Effector memory CD8-positive, alpha-beta T cell (primary cell): Measurements from ENCODE around the gene ATP13A2.

Source experiments
- ATAC-seq: fragments of 150-1000 bp; cut with Tn5 transposase; replicated peaks from 2 replicates; pipeline ENCODE4 v1.10.0; 2021; ENCODE audit warnings: mild to moderate bottlenecking, moderate library complexity
- DNase-seq, 3 experiments: peaks; one replicate each; pipeline ENCODE4 v3.0.0; 2021
- H3K27ac Mint-ChIP-seq, 2 donors: one replicate each; pipeline ENCODE4 v1.8.0; 2022; ENCODE audit warnings: mild to moderate bottlenecking in 2 of 2, mixed read lengths in 2 of 2, moderate library complexity in 2 of 2
- H3K27me3 Mint-ChIP-seq, 2 donors: one replicate each; pipeline ENCODE4 v1.8.0; 2022; ENCODE audit warnings: mixed read lengths in 2 of 2
- H3K36me3 Mint-ChIP-seq: one replicate; pipeline ENCODE4 v1.8.0; 2022; ENCODE audit warnings: mild to moderate bottlenecking, moderate library complexity, mixed read lengths; ENCODE audit not compliant: insufficient read depth
- H3K4me1 Mint-ChIP-seq, 2 donors: one replicate each; pipeline ENCODE4 v1.8.0; 2022; ENCODE audit warnings: low read depth in 2 of 2, mixed read lengths in 2 of 2
- H3K4me3 Mint-ChIP-seq, 2 donors: one replicate each; pipeline ENCODE4 v1.8.0; 2022; ENCODE audit warnings: mild to moderate bottlenecking in 2 of 2, mixed read lengths in 2 of 2, moderate library complexity in 2 of 2
- H3K9me3 Mint-ChIP-seq, 2 donors: one replicate each; pipeline ENCODE4 v1.8.0; 2022; ENCODE audit warnings: mixed read lengths in 2 of 2

ATP13A2 gene

GRCh38 chr1:17005365-17005740, 6.4 kb downstream of the ATP13A2 start:
- peaks cover 42% of the 10 kb centered on the region for H3K36me3 Mint-ChIP-seq
- peak overlapping the region in 1 of 2 donors; percentile 55 for H3K27ac Mint-ChIP-seq

GRCh38 chr1:17004466-17005364, 7.0 kb downstream of the ATP13A2 start:
- no peaks in the 10 kb centered on the region for H3K27me3 Mint-ChIP-seq
- H3K27ac Mint-ChIP-seq: peak overlapping the region; percentile 54 to 55
- no peak for DNase-seq
- H3K4me3 Mint-ChIP-seq: no peak overlapping the region
- H3K36me3 Mint-ChIP-seq: peaks cover 44% of the 10 kb centered on the region
- H3K4me1 Mint-ChIP-seq: peaks cover 6 to 7% of the 10 kb centered on the region in 2 donors
- no peak for ATAC-seq
- H3K9me3 Mint-ChIP-seq: no peaks in the 10 kb centered on the region

More at GRCh38 chr1:17005365-17005740, 6.4 kb downstream of the ATP13A2 start:
- Mint-ChIP-seq H3K27me3 (no peaks in the 10 kb centered on the region), H3K4me1 (peaks cover 10 to 11% of the 10 kb centered on the region in 2 donors), H3K4me3 (no peak overlapping the region), H3K9me3 (no peaks in the 10 kb centered on the region)
- DNase-seq (no peak), ATAC-seq (no peak)

GRCh38 chr1:17002524-17002902, 9.2 kb downstream of the ATP13A2 start:
- no peak overlapping the region for H3K4me3 Mint-ChIP-seq
- H3K36me3 Mint-ChIP-seq: peaks cover 60% of the 10 kb centered on the region
- no peak for ATAC-seq
- H3K4me1 Mint-ChIP-seq: peaks cover 0 to 5% of the 10 kb centered on the region in 2 donors
- DNase-seq: no peak
- no peaks in the 10 kb centered on the region for H3K27me3 Mint-ChIP-seq
- H3K9me3 Mint-ChIP-seq: no peaks in the 10 kb centered on the region
- no peak overlapping the region for H3K27ac Mint-ChIP-seq

DNA sequence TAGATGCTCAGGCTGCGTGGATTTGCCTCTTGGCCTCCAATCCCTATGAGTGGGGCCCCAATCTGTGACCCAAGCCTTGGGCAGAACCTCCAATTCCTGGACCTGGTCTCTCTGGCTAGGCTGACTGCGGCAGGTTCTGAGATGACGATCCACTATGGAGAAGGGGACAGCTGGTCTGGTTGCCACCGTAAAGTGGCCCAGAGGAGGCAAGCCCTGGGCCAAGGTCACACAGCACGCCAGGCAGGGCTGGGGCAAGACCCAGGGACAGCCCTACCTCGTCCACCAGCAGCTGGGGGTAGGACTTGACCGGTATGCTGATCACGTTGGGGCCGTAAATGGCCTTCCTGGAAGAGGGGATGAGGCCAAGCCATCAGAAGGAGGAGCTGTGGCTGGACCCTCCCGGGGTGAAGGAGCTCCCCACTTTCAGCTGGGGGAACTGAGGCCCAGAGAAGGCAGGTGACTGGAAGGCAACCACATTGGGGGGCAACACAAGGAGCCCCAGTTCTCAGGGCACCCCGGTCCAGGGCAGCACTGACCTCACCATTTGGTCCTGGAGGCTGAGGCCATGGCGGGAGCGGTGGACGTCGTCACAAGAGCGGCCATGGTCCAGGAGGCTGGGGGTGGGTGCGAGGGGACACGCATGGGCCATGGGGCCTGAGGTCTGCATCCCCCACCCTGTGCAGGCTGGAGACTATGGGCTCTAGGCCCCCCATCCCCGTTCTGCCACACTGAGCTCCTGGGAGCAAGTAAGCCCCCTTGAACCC, 9.8 kb downstream of the ATP13A2 start:
- Mint-ChIP-seq H3K27me3 (no peaks in the 10 kb centered on the region), H3K27ac (no peak overlapping the region), H3K9me3 (no peaks in the 10 kb centered on the region), H3K36me3 (peaks cover 60% of the 10 kb centered on the region), H3K4me1 (peaks cover 0 to 4% of the 10 kb centered on the region in 2 donors), H3K4me3 (no peak overlapping the region)
- DNase-seq: no peak
- no peak for ATAC-seq

DNA sequence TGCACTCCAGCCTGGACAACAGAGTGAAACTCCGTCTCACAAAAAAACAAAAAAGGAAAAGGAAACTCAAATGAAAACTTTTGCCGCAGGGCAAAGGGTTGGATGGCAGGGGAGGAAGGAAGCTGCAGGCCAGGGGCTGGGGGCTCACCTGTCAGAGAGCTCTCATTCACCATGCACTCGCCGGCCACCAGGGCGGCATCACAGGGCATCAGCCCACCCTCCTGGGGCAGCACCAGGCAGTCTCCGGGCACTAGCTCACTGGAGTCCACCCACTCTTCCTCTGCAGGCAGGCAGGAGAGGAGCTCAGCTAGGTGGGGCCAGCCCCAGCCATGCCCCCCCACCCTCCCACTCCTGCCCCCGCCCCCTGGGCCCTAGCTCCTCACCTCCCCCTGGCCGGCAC, 11.9 kb downstream of the ATP13A2 start:
- Mint-ChIP-seq H3K4me1 (peaks cover 0 to 4% of the 10 kb centered on the region in 2 donors), H3K4me3 (no peak overlapping the region), H3K27ac (no peak overlapping the region), H3K36me3 (peaks cover 59% of the 10 kb centered on the region), H3K9me3 (no peaks in the 10 kb centered on the region), H3K27me3 (no peaks in the 10 kb centered on the region)
- no peak for DNase-seq
- no peak for ATAC-seq

- ATAC-seq: no peak
- Mint-ChIP-seq H3K36me3 (peaks cover 55% of the 10 kb centered on the region), H3K27me3 (no peaks in the 10 kb centered on the region)
Observed at GRCh38 chr1:16998589-16998988, 13.1 kb downstream of the ATP13A2 start.

GRCh38 chr1:16996845-16997244, 14.9 kb downstream of the ATP13A2 start:
- Mint-ChIP-seq H3K9me3 (no peaks in the 10 kb centered on the region), H3K4me3 (no peak overlapping the region), H3K4me1 (peaks cover 0 to 1% of the 10 kb centered on the region in 2 donors), H3K36me3 (peaks cover 50% of the 10 kb centered on the region), H3K27ac (no peak overlapping the region), H3K27me3 (no peaks in the 10 kb centered on the region)
- DNase-seq (no peak), ATAC-seq (no peak)

More at GRCh38 chr1:16998589-16998988, 13.1 kb downstream of the ATP13A2 start:
- no peak for DNase-seq
- no peak overlapping the region for H3K27ac Mint-ChIP-seq
- no peaks in the 10 kb centered on the region for H3K9me3 Mint-ChIP-seq
- peaks cover 0 to 1% of the 10 kb centered on the region in 2 donors for H3K4me1 Mint-ChIP-seq
- no peak overlapping the region for H3K4me3 Mint-ChIP-seq

GRCh38 chr1:16993521-16994038, 18.1 kb downstream of the ATP13A2 start:
- no peak overlapping the region for H3K4me3 Mint-ChIP-seq
- peaks cover 35% of the 10 kb centered on the region for H3K36me3 Mint-ChIP-seq
- H3K27ac Mint-ChIP-seq: no peak overlapping the region
- DNase-seq (no peak), ATAC-seq (no peak)
- H3K27me3 Mint-ChIP-seq: no peaks in the 10 kb centered on the region
- H3K4me1 Mint-ChIP-seq: no peaks in the 10 kb centered on the region
- H3K9me3 Mint-ChIP-seq: no peaks in the 10 kb centered on the region

GRCh38 chr1:16992675-16993074, 19.1 kb downstream of the ATP13A2 start:
- DNase-seq (no peak), ATAC-seq (no peak)
- H3K27me3 Mint-ChIP-seq: no peaks in the 10 kb centered on the region
- H3K4me1 Mint-ChIP-seq: no peaks in the 10 kb centered on the region
- H3K27ac Mint-ChIP-seq: no peak overlapping the region
- no peaks in the 10 kb centered on the region for H3K9me3 Mint-ChIP-seq
- H3K36me3 Mint-ChIP-seq: peaks cover 32% of the 10 kb centered on the region
- H3K4me3 Mint-ChIP-seq: no peak overlapping the region

- H3K4me1 Mint-ChIP-seq: no peaks in the 10 kb centered on the region
- peaks cover 33% of the 10 kb centered on the region for H3K36me3 Mint-ChIP-seq
- no peak overlapping the region for H3K27ac Mint-ChIP-seq
- no peak for DNase-seq
- no peak overlapping the region for H3K4me3 Mint-ChIP-seq
- no peaks in the 10 kb centered on the region for H3K27me3 Mint-ChIP-seq
- no peak for ATAC-seq
- no peaks in the 10 kb centered on the region for H3K9me3 Mint-ChIP-seq
Observed at GRCh38 chr1:16992102-16992501, 19.6 kb downstream of the ATP13A2 start.

- Mint-ChIP-seq H3K4me1 (no peaks in the 10 kb centered on the region), H3K27ac (no peak overlapping the region), H3K9me3 (no peaks in the 10 kb centered on the region), H3K36me3 (peaks cover 32% of the 10 kb centered on the region), H3K27me3 (no peaks in the 10 kb centered on the region), H3K4me3 (no peak overlapping the region)
- no peak for DNase-seq
- no peak for ATAC-seq
Observed at GRCh38 chr1:16991571-16991970, 20.2 kb downstream of the ATP13A2 start.

GRCh38 chr1:16989676-16990391, 21.9 kb downstream of the ATP13A2 start:
- Mint-ChIP-seq H3K4me3 (no peak overlapping the region), H3K27me3 (no peaks in the 10 kb centered on the region), H3K9me3 (no peaks in the 10 kb centered on the region), H3K4me1 (no peaks in the 10 kb centered on the region), H3K27ac (no peak overlapping the region), H3K36me3 (peaks cover 35% of the 10 kb centered on the region)
- ATAC-seq (no peak), DNase-seq (no peak)

- H3K4me1 Mint-ChIP-seq: no peaks in the 10 kb centered on the region
- no peaks in the 10 kb centered on the region for H3K9me3 Mint-ChIP-seq
- no peak overlapping the region for H3K4me3 Mint-ChIP-seq
- DNase-seq: no peak
- no peak for ATAC-seq
- H3K27ac Mint-ChIP-seq: no peak overlapping the region
- H3K36me3 Mint-ChIP-seq: peaks cover 33% of the 10 kb centered on the region
- H3K27me3 Mint-ChIP-seq: peaks cover 4 to 9% of the 10 kb centered on the region in 2 donors
Observed at GRCh38 chr1:16988210-16988609, 23.5 kb downstream of the ATP13A2 start.
